GM12875 (cell line): ENCODE results near the gene CUL3.
"Not testable (repeated sequence)": the region's sequence is repeated elsewhere in the genome, so short reads cannot be mapped to it uniquely, and the experiment has no call there.

Experiments used
- H3K4me3 ChIP-seq: one replicate; pipeline ENCODE4 v1.5.1; 2011; ENCODE audit warnings: low read depth, low read length, control low read depth
- CTCF ChIP-seq: IDR thresholded peaks from 2 replicates; pipeline ENCODE4 v1.5.1; 2011; ENCODE audit warnings: low read depth, mild to moderate bottlenecking, control low read depth, inconsistent platforms, low read length, moderate library complexity, borderline replicate concordance; ENCODE audit not compliant: insufficient read depth

CUL3 gene

GRCh38 chr2:224523626-224524577, 61.3 kb downstream of the CUL3 start:
- TF ChIP-seq CTCF = no peak
- no peak overlapping the region for H3K4me3 ChIP-seq

- H3K4me3 ChIP-seq = not testable (repeated sequence)
These were observed 62.7 kb downstream of the CUL3 start for GRCh38 chr2:224522483-224522882.

- H3K4me3 ChIP-seq = no peak overlapping the region
- no peak for TF ChIP-seq CTCF
These were observed 65.1 kb downstream of the CUL3 start for GRCh38 chr2:224520064-224520463.

GRCh38 chr2:224518806-224519580, 66.2 kb downstream of the CUL3 start:
- H3K4me3 ChIP-seq = no peak overlapping the region
- TF ChIP-seq CTCF = no peak

- no peak for TF ChIP-seq CTCF
- no peak overlapping the region for H3K4me3 ChIP-seq
These were observed 67.2 kb downstream of the CUL3 start for GRCh38 chr2:224517963-224518362.

GRCh38 chr2:224516393-224516792, 68.8 kb downstream of the CUL3 start:
- not testable (repeated sequence) for H3K4me3 ChIP-seq

- TF ChIP-seq CTCF = no peak
- no peak overlapping the region for H3K4me3 ChIP-seq
These were observed 71.2 kb downstream of the CUL3 start for GRCh38 chr2:224513991-224514390.

- TF ChIP-seq CTCF = no peak
- no peak overlapping the region for H3K4me3 ChIP-seq
These were observed 77.4 kb downstream of the CUL3 start for GRCh38 chr2:224507789-224508188.
